Upper lobe of left lung (tissue), 4 donors: ENCODE data around the gene PLCB2.

Experiments used
- CTCF ChIP-seq, 6 experiments: fragments of 450-650 bp in 4 of 6; fragments of 200-600 bp in 2 of 6; sonication (generic) in 2 of 6; IDR thresholded peaks; one replicate each; pipeline ENCODE4 v1.5.1; 2016 to 2019; ENCODE audit warnings: antibody characterized with exemption in 6 of 6
- POLR2A ChIP-seq, 4 donors: fragments of 450-650 bp; IDR thresholded peaks; one replicate each; pipeline ENCODE4 v1.5.1; 2016 to 2017; ENCODE audit warnings: antibody characterized with exemption in 4 of 4, mild to moderate bottlenecking in 2 of 4

GRCh38 chr15:40295877-40296560 is 11.7 kb downstream of the PLCB2 start:
- TF ChIP-seq CTCF (IDR thresholded peaks at IDR 0.05) (no peak), POLR2A (IDR thresholded peaks at IDR 0.05) (no peak)
